OCI-LY7 (cell line): ENCODE results near the gene CDC42BPB.

Source experiments
- CTCF ChIP-seq: fragments of 200-600 bp; sonication (generic); conservative IDR thresholded peaks from 2 replicates; pipeline ENCODE4 v1.5.1; 2014; ENCODE audit warnings: mild to moderate bottlenecking, antibody characterized with exemption, low read length, moderate library complexity, mixed read lengths
- EZH2phosphoT487 ChIP-seq: fragments of 200-600 bp; sonication (generic); IDR thresholded peaks from 2 replicates; pipeline ENCODE4 v1.6.1; 2018; ENCODE audit warnings: low read depth, borderline replicate concordance, mild to moderate bottlenecking, mixed run types, antibody characterized with exemption, low read length, moderate library complexity, mixed read lengths

GRCh38 chr14:102925646-102926045 is 131.7 kb downstream of the CDC42BPB start:
- no peak for TF ChIP-seq CTCF
- TF ChIP-seq EZH2phosphoT487: no peak
